ENCODE measurements around the gene DTNB.

DNA sequence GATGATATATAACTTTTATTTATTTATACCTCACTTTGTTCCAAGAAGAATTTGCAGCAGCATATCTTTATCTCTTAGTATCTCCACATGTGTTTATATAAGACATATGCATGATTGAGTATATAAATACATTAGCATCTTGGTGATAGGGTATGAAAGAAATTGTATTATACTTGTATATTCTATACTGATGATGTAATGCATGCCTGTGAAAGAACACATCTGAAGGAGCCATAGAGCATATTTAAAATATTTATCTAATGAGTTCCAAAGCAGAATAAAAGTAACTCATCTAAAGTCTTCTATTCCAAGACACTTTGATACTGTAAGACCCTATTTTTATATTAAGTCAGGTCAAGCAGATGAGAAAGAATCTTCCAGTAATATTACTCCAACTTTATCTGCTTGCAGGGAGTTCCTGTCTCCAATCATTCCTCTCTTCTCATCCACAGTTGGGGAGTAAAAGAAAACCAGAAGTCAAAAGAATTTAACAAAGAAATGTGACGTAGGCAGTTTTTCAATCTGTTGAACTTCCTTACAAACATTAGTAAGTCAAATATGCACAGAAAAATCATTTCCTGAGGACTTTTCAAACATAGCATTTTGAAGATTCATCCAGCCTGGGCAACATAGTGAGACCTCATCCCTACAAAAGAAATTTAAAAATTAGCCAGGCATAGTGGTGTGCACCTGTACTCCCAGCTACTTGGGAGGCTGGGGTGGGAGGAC lies 76.7 kb downstream of the DTNB start:
- TF ChIP-seq ZFX (IDR thresholded peaks at IDR 0.05): no peak
- TF ChIP-seq, protein P1, sequence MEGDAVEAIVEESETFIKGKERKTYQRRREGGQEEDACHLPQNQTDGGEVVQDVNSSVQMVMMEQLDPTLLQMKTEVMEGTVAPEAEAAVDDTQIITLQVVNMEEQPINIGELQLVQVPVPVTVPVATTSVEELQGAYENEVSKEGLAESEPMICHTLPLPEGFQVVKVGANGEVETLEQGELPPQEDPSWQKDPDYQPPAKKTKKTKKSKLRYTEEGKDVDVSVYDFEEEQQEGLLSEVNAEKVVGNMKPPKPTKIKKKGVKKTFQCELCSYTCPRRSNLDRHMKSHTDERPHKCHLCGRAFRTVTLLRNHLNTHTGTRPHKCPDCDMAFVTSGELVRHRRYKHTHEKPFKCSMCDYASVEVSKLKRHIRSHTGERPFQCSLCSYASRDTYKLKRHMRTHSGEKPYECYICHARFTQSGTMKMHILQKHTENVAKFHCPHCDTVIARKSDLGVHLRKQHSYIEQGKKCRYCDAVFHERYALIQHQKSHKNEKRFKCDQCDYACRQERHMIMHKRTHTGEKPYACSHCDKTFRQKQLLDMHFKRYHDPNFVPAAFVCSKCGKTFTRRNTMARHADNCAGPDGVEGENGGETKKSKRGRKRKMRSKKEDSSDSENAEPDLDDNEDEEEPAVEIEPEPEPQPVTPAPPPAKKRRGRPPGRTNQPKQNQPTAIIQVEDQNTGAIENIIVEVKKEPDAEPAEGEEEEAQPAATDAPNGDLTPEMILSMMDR (conservative IDR thresholded peaks at IDR 0.05): no peak

Measured in C4-2B (cell line).